Hepatocyte (in vitro differentiated cells): ENCODE measurements around the gene CORO1C. TPM values are rescaled to one million over a fixed set of nuclear protein-coding genes. Genes with fewer than 3 reads are reported as not detected.

ENCODE experiments used
- DNase-seq: peaks from one replicate; pipeline ENCODE4 v3.0.0-alpha.2; 2016; ENCODE audit warnings: low spot score
- H2AFZ ChIP-seq: fragments of 200-600 bp; sonication (generic); 2 replicates; pipeline ENCODE4 v1.6.0; 2016; ENCODE audit warnings: antibody characterized with exemption, mild to moderate bottlenecking
- H3K27ac ChIP-seq: fragments of 200-600 bp; sonication (generic); 2 replicates; pipeline ENCODE4 v1.5.1; 2016; ENCODE audit warnings: mild to moderate bottlenecking
- H3K27me3 ChIP-seq: fragments of 200-600 bp; sonication (generic); 2 replicates; pipeline ENCODE4 v1.6.1; 2016
- H3K36me3 ChIP-seq: fragments of 200-600 bp; sonication (generic); replicated peaks from 2 replicates; pipeline ENCODE4 v1.5.1; 2016; ENCODE audit warnings: low read depth; ENCODE audit not compliant: insufficient read depth
- H3K4me1 ChIP-seq: fragments of 200-600 bp; sonication (generic); 2 replicates; pipeline ENCODE4 v1.5.1; 2016; ENCODE audit warnings: mild to moderate bottlenecking, moderate library complexity; ENCODE audit not compliant: insufficient read depth
- H3K4me2 ChIP-seq: fragments of 200-600 bp; sonication (generic); 2 replicates; pipeline ENCODE4 v1.6.0; 2016
- H3K4me3 ChIP-seq: fragments of 200-600 bp; sonication (generic); 2 replicates; pipeline ENCODE4 v1.5.1; 2016; ENCODE audit warnings: mild to moderate bottlenecking
- H3K79me2 ChIP-seq: fragments of 200-600 bp; sonication (generic); 2 replicates; pipeline ENCODE4 v1.6.0; 2017; ENCODE audit warnings: mild to moderate bottlenecking
- H3K9me2 ChIP-seq: fragments of 200-600 bp; sonication (generic); replicated peaks from 2 replicates; pipeline ENCODE4 v1.6.0; 2017; ENCODE audit warnings: mild to moderate bottlenecking; ENCODE audit not compliant: insufficient read depth
- H3K9me3 ChIP-seq: fragments of 200-600 bp; sonication (generic); 2 replicates; pipeline ENCODE4 v1.5.1; 2016; ENCODE audit warnings: low read depth, mild to moderate bottlenecking
- H4K20me1 ChIP-seq: fragments of 200-600 bp; sonication (generic); 2 replicates; pipeline ENCODE4 v1.6.0; 2016; ENCODE audit warnings: mild to moderate bottlenecking; ENCODE audit not compliant: insufficient read depth, poor library complexity, severe bottlenecking
- CTCF ChIP-seq: fragments of 200-600 bp; sonication (generic); IDR thresholded peaks from 2 replicates; pipeline ENCODE4 v1.5.1; 2016; ENCODE audit warnings: antibody characterized with exemption, mild to moderate bottlenecking; ENCODE audit not compliant: poor library complexity
- EZH2 ChIP-seq: fragments of 200-600 bp; sonication (generic); IDR thresholded peaks from 2 replicates; pipeline ENCODE4 v1.6.1; 2016; ENCODE audit warnings: antibody characterized with exemption, mild to moderate bottlenecking, borderline replicate concordance
- EZH2phosphoT487 ChIP-seq: fragments of 200-600 bp; sonication (generic); IDR thresholded peaks from one replicate; pipeline ENCODE4 v1.6.1; 2018; ENCODE audit warnings: antibody characterized with exemption, mild to moderate bottlenecking, low read depth, moderate library complexity; ENCODE audit not compliant: unreplicated experiment, severe bottlenecking
- WGBS: methylation state at CpG from one replicate; pipeline ENCODE4 v1.1.6; 2016; ENCODE audit warnings: low lambda C conversion rate; ENCODE audit errors: missing lambda C conversion rate; 5-methylcytosine and 5-hydroxymethylcytosine counted together
- polyA plus RNA-seq: library from polyadenylated mRNA; unstranded; fragments of >200 nt; fragmentation: Nextera tagmentation; extraction: Ambion mirVana; gene quantifications from 2 replicates; pipeline ENCODE4 v1.2.1, GENCODE V29; 2016
- total RNA-seq: library from RNA; depleted of rRNA; stranded (reverse); fragments of >200 nt; gene quantifications from 2 replicates; pipeline ENCODE4 v1.2.3, GENCODE V29; 2014

The CORO1C gene
- total and polyA plus RNA-seq, 2 experiments from 2014 or later: 110 to 137 TPM

GRCh38 chr12:108618079-108618952, 113.0 kb downstream of the CORO1C start:
- Histone ChIP-seq H3K36me3 (no peaks in the 10 kb centered on the region), H4K20me1 (no peaks in the 10 kb centered on the region), H3K79me2 (no peaks in the 10 kb centered on the region), H2AFZ (no peak overlapping the region), H3K4me1 (no peaks in the 10 kb centered on the region), H3K4me3 (no peak overlapping the region), H3K27me3 (no peaks in the 10 kb centered on the region), H3K9me3 (no peaks in the 10 kb centered on the region), H3K4me2 (no peak overlapping the region), H3K27ac (no peak overlapping the region), H3K9me2 (no peaks in the 10 kb centered on the region)
- peak; percentile 94 for DNase-seq
- 16% methylated on average over 16 of the region's 16 CpGs for WGBS
- no peak for TF ChIP-seq EZH2phosphoT487
- peak; percentile 97 for TF ChIP-seq CTCF

DNA sequence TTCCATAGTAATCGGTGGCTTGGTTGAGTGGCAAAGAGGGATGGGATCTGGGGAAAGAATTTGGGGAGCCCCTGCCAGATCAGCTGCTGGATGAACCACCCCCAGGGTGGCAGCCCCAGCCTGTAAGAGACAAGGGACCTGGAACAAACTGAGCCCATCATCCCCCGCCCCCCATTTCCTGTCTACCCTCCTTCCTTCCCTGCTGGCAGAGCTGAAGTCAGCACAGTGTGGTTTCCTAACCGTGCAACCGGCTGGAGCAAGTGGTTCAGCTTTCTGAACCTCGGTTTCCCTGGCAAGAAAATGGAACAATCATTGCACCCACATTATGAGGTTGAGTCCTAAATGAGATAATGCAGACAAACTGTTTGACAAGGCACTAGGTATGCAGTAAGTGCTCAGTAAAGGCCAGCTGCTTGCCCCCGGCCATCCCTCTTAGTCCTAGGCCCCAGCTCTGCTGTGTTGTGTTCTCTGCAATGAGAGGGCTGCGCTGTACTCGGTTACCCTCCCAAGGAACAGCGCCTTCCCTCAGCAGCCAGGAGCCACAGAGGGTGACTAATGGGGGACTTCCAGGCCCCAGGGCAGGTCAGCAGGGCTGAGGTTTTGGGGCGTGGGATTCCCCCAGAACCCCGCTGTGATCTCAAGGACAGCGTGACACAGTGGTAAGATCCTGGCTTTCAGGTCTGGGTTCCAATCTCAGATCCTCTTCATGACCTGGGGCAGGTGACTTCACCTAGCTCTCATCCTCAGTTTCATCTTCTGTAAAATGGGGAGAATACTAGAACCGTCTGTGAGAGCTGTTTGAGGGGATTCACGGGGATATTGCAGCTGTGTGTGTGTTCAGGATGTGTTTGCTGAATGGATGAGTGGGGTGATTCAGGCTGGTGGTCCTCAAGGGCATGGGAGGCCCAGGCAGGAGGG, 114.1 kb downstream of the CORO1C start:
- Histone ChIP-seq H3K9me2 (no peaks in the 10 kb centered on the region), H3K4me1 (no peaks in the 10 kb centered on the region), H3K27me3 (no peaks in the 10 kb centered on the region), H3K9me3 (no peaks in the 10 kb centered on the region), H3K27ac (no peak overlapping the region), H4K20me1 (no peaks in the 10 kb centered on the region), H3K36me3 (no peaks in the 10 kb centered on the region), H3K79me2 (no peaks in the 10 kb centered on the region), H3K4me2 (no peak overlapping the region), H3K4me3 (no peak overlapping the region), H2AFZ (no peak overlapping the region)
- no peak for DNase-seq
- 88% methylated on average over 14 of the region's 14 CpGs for WGBS
- no peak for TF ChIP-seq EZH2
- TF ChIP-seq CTCF: no peak
- TF ChIP-seq EZH2phosphoT487: no peak

DNA sequence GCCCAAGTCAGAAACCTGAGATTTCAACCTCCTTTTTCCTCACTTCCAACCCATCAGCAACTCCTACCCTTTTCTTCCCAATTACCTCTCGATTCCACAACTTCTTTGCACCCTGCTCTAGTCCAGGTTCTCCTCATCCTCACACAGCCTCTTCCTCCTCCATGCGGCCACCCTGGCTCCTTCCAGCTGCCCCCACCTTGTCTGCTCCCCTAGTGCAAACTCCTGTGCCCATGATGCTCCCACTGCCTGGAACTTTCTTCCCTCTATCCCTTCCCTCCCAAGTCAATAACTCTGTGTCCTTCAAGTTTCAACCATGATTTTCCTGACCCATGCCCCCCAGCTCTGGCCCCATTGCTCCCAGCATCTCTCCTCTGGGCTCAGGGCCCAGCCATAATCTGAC, 115.0 kb downstream of the CORO1C start:
- Histone ChIP-seq H3K36me3 (no peaks in the 10 kb centered on the region), H3K4me1 (no peaks in the 10 kb centered on the region), H4K20me1 (no peaks in the 10 kb centered on the region), H3K79me2 (no peaks in the 10 kb centered on the region), H3K9me2 (no peaks in the 10 kb centered on the region), H3K27me3 (no peaks in the 10 kb centered on the region), H3K4me3 (no peak overlapping the region), H3K4me2 (no peak overlapping the region), H3K27ac (no peak overlapping the region), H3K9me3 (no peaks in the 10 kb centered on the region), H2AFZ (no peak overlapping the region)
- no peak for DNase-seq
- TF ChIP-seq EZH2 (no peak), CTCF (no peak), EZH2phosphoT487 (no peak)
- 100% methylated on average over 2 of the region's 2 CpGs for WGBS
